H1 (cell line): ENCODE measurements around the gene MPV17. TPM values are rescaled to one million over a fixed set of nuclear protein-coding genes. Genes with fewer than 3 reads are reported as not detected.

Experiments used
- CTCF ChIA-PET: fragments of 300-600 bp; sonication (Branson Sonifier 250); formaldehyde crosslinking; loops from one replicate; lab custom pipeline; 2021; ENCODE audit not compliant: partially characterized antibody; lab: Charles Lee
- POLR2A ChIA-PET: fragments of 300-600 bp; sonication (Branson Sonifier 250); formaldehyde crosslinking; loops from one replicate; lab custom pipeline; 2021; ENCODE audit warnings: inconsistent platforms; ENCODE audit not compliant: partially characterized antibody; lab: Charles Lee
- DNase-seq, 2 experiments: peaks; one replicate each; pipeline versions ENCODE4 v3.0.0 to v3.0.0-alpha.2; 2010 to 2022; ENCODE audit warnings: low spot score in 2 of 2, low read depth in 1 of 2, mixed read lengths in 1 of 2
- FAIRE-seq: peaks from 2 replicates; lab custom pipeline; 2011; peaks lifted over from hg19 to GRCh38; lab: Jason Lieb, UNC
- H2AFZ ChIP-seq: 2 replicates; pipeline ENCODE4 v1.8.1; 2012; ENCODE audit warnings: low read length, inconsistent platforms
- H2AK5ac ChIP-seq: 2 replicates; pipeline ENCODE4 v1.6.1; 2013; ENCODE audit warnings: low read depth, low read length
- H2BK120ac ChIP-seq: replicated peaks from 2 replicates; pipeline ENCODE3; 2013; ENCODE audit warnings: low read depth, low read length, inconsistent platforms
- H2BK12ac ChIP-seq: 2 replicates; pipeline ENCODE4 v1.6.1; 2013; ENCODE audit warnings: low read depth, low read length
- H2BK15ac ChIP-seq: 2 replicates; pipeline ENCODE4 v1.6.1; 2013; ENCODE audit warnings: low read length
- H2BK20ac ChIP-seq: 2 replicates; pipeline ENCODE4 v1.6.1; 2013; ENCODE audit warnings: low read length
- H2BK5ac ChIP-seq: 2 replicates; pipeline ENCODE4 v1.6.1; 2013; ENCODE audit warnings: low read depth, low read length
- H3K14ac ChIP-seq: 2 replicates; pipeline ENCODE4 v1.6.1; 2013; ENCODE audit warnings: inconsistent platforms; ENCODE audit not compliant: insufficient read length
- H3K18ac ChIP-seq: 2 replicates; pipeline ENCODE4 v1.6.1; 2013; ENCODE audit warnings: low read length; ENCODE audit errors: extremely low read depth
- H3K23ac ChIP-seq: 2 replicates; pipeline ENCODE4 v1.6.1; 2013; ENCODE audit warnings: inconsistent platforms; ENCODE audit not compliant: insufficient read length
- H3K23me2 ChIP-seq: 2 replicates; pipeline ENCODE4 v1.6.1; 2013; ENCODE audit warnings: low read depth, low read length
- H3K27ac ChIP-seq: 2 replicates; pipeline ENCODE4 v1.6.1; 2011; ENCODE audit warnings: low read depth, low read length, inconsistent platforms
- H3K27me3 ChIP-seq, 4 experiments: replicated peaks in 1 of 4; 1 replicate in 1 of 4; 2 replicates in 3 of 4; pipeline versions ENCODE4 v1.6.1 to v1.8.1; 2011 to 2013; ENCODE audit warnings: low read length in 3 of 4, mild to moderate bottlenecking in 3 of 4, inconsistent platforms in 2 of 4, mixed read lengths in 2 of 4, moderate library complexity in 1 of 4; ENCODE audit not compliant: control insufficient read depth in 3 of 4, insufficient read depth in 3 of 4; ENCODE audit errors: extremely low read depth in 1 of 4
- H3K36me3 ChIP-seq, 4 experiments: 2 replicates each; pipeline versions ENCODE4 v1.6.1 to v1.8.1; 2011 to 2013; ENCODE audit warnings: mild to moderate bottlenecking in 4 of 4, low read length in 3 of 4, moderate library complexity in 2 of 4, control low read depth in 1 of 4, inconsistent platforms in 1 of 4; ENCODE audit not compliant: insufficient read depth in 4 of 4, control insufficient read depth in 2 of 4
- H3K4ac ChIP-seq: replicated peaks from 2 replicates; pipeline ENCODE3; 2013; ENCODE audit warnings: low read length, low read depth, mixed read lengths, inconsistent platforms; ENCODE audit not compliant: insufficient read length
- H3K4me1 ChIP-seq, 4 experiments: replicated peaks in 1 of 4; 1 replicate in 1 of 4; 2 replicates in 3 of 4; pipeline versions ENCODE4 v1.6.1 to v1.8.1; 2011 to 2013; ENCODE audit warnings: low read length in 3 of 4, inconsistent platforms in 2 of 4, mixed read lengths in 1 of 4; ENCODE audit not compliant: insufficient read depth in 4 of 4, control insufficient read depth in 3 of 4
- H3K4me2 ChIP-seq, 2 experiments: 2 replicates each; pipeline versions ENCODE4 v1.6.1 to v1.8.1; 2011 to 2013; ENCODE audit warnings: low read depth in 2 of 2, low read length in 2 of 2, control low read depth in 1 of 2, inconsistent platforms in 1 of 2, mild to moderate bottlenecking in 1 of 2; ENCODE audit not compliant: insufficient read depth in 1 of 2
- H3K4me3 ChIP-seq, 4 experiments: fragments of 200-600, 300-600 bp in 1 of 4; sonication (generic), shearing (Covaris generic), sonication (Bioruptor Twin) in 1 of 4; 2 replicates each; pipeline versions ENCODE4 v1.5.1 to v1.8.1; 2011 to 2016; ENCODE audit warnings: low read length in 4 of 4, low read depth in 3 of 4, control low read depth in 2 of 4, inconsistent platforms in 2 of 4, mild to moderate bottlenecking in 2 of 4, mixed read lengths in 1 of 4, moderate library complexity in 1 of 4; ENCODE audit not compliant: insufficient read depth in 2 of 4; ENCODE audit errors: extremely low read depth in 1 of 4
- H3K56ac ChIP-seq: replicated peaks from 2 replicates; pipeline ENCODE3; 2013; ENCODE audit warnings: low read depth, mild to moderate bottlenecking, mixed read lengths, low read length, inconsistent platforms; ENCODE audit not compliant: insufficient read length
- H3K79me1 ChIP-seq: 2 replicates; pipeline ENCODE4 v1.6.1; 2013; ENCODE audit warnings: low read depth, low read length, control low read depth
- H3K79me2 ChIP-seq, 2 experiments: 2 replicates each; pipeline versions ENCODE4 v1.6.1 to v1.8.1; 2012 to 2013; ENCODE audit warnings: low read length in 2 of 2, mild to moderate bottlenecking in 2 of 2, inconsistent platforms in 1 of 2; ENCODE audit not compliant: insufficient read depth in 2 of 2, control insufficient read depth in 1 of 2
- H3K9ac ChIP-seq, 4 experiments: replicated peaks in 1 of 4; 1 replicate in 1 of 4; 2 replicates in 3 of 4; pipeline versions ENCODE4 v1.6.1 to v1.8.1; 2011 to 2013; ENCODE audit warnings: low read depth in 3 of 4, low read length in 3 of 4, control low read depth in 2 of 4, mild to moderate bottlenecking in 2 of 4, moderate library complexity in 2 of 4, inconsistent platforms in 1 of 4; ENCODE audit errors: extremely low read depth in 1 of 4
- H3K9me3 ChIP-seq, 2 experiments: 2 replicates each; pipeline versions ENCODE4 v1.6.1 to v1.8.1; 2012 to 2013; ENCODE audit warnings: mild to moderate bottlenecking in 2 of 2, moderate library complexity in 2 of 2, control low read depth in 1 of 2, inconsistent platforms in 1 of 2, low read depth in 1 of 2, low read length in 1 of 2, mixed read lengths in 1 of 2; ENCODE audit not compliant: insufficient read depth in 2 of 2
- H4K20me1 ChIP-seq, 2 experiments: replicated peaks in 1 of 2; 2 replicates each; pipeline versions ENCODE3 to v1.8.1; 2011 to 2013; ENCODE audit warnings: inconsistent platforms in 2 of 2, low read length in 2 of 2, mild to moderate bottlenecking in 1 of 2; ENCODE audit not compliant: insufficient read depth in 2 of 2, control insufficient read depth in 1 of 2
- H4K5ac ChIP-seq: 2 replicates; pipeline ENCODE4 v1.6.1; 2013; ENCODE audit warnings: low read length, low read depth, mixed read lengths, inconsistent platforms; ENCODE audit not compliant: insufficient read length
- H4K8ac ChIP-seq: 2 replicates; pipeline ENCODE4 v1.8.0; 2013; ENCODE audit warnings: mild to moderate bottlenecking, moderate library complexity, low read length, inconsistent platforms; ENCODE audit not compliant: insufficient read depth; ENCODE audit errors: extremely low read depth
- H4K91ac ChIP-seq: replicated peaks from 2 replicates; pipeline ENCODE3; 2013; ENCODE audit warnings: low read length, mixed read lengths, inconsistent platforms; ENCODE audit not compliant: insufficient read length
- BACH1 ChIP-seq: IDR thresholded peaks from 2 replicates; pipeline ENCODE4 v1.6.1; 2012; ENCODE audit warnings: low read length, improper control_type of control experiment
- CREB1 ChIP-seq: IDR thresholded peaks from 2 replicates; pipeline ENCODE4 v1.6.1; 2012; ENCODE audit warnings: inconsistent platforms
- EGR1 ChIP-seq: IDR thresholded peaks from 2 replicates; pipeline ENCODE4 v1.6.1; 2011; ENCODE audit warnings: low read depth, low read length, borderline replicate concordance
- EZH2 ChIP-seq: fragments of 200-600 bp; sonication (generic); IDR thresholded peaks from 2 replicates; pipeline ENCODE4 v1.7.1; 2012; ENCODE audit warnings: low read depth, mild to moderate bottlenecking, moderate library complexity, low read length, inconsistent platforms; ENCODE audit not compliant: severe bottlenecking
- FOSL1 ChIP-seq: IDR thresholded peaks from 2 replicates; pipeline ENCODE4 v1.6.1; 2011; ENCODE audit warnings: mild to moderate bottlenecking, low read depth, low read length, moderate library complexity; ENCODE audit not compliant: insufficient read depth
- JUN ChIP-seq: IDR thresholded peaks from 2 replicates; pipeline ENCODE4 v1.6.1; 2011; ENCODE audit warnings: low read depth, mild to moderate bottlenecking, improper control_type of control experiment, low read length
- KDM4A ChIP-seq: IDR thresholded peaks from one replicate; pipeline ENCODE4 v1.7.1; 2012; ENCODE audit warnings: low read depth, mild to moderate bottlenecking, moderate library complexity, low read length, inconsistent platforms; ENCODE audit not compliant: severe bottlenecking
- MAFK ChIP-seq: IDR thresholded peaks from 2 replicates; pipeline ENCODE4 v1.6.1; 2012; ENCODE audit warnings: low read depth, mild to moderate bottlenecking, improper control_type of control experiment, low read length
- POU5F1 ChIP-seq: IDR thresholded peaks from 2 replicates; pipeline ENCODE4 v1.6.1; 2011; ENCODE audit warnings: low read depth, mild to moderate bottlenecking, low read length, moderate library complexity
- RFX5 ChIP-seq: IDR thresholded peaks from 2 replicates; pipeline ENCODE4 v1.6.1; 2011; ENCODE audit warnings: low read depth, low read length, improper control_type of control experiment, borderline replicate concordance
- RNF2 ChIP-seq: fragments of 200-900, 300-1000 bp; sonication (generic); IDR thresholded peaks from 2 replicates; pipeline ENCODE4 v1.7.1; 2016; ENCODE audit warnings: borderline replicate concordance, low read depth, mild to moderate bottlenecking, antibody characterized with exemption, low read length; ENCODE audit not compliant: poor library complexity, severe bottlenecking; ENCODE audit errors: missing control alignments
- SP2 ChIP-seq: IDR thresholded peaks from 2 replicates; pipeline ENCODE4 v1.6.1; 2012; ENCODE audit warnings: mild to moderate bottlenecking, low read length, inconsistent platforms
- SP4 ChIP-seq: IDR thresholded peaks from 2 replicates; pipeline ENCODE4 v1.6.1; 2012; ENCODE audit warnings: low read length, inconsistent platforms
- YY1 ChIP-seq: IDR thresholded peaks from 2 replicates; pipeline ENCODE4 v1.6.1; 2011; ENCODE audit warnings: low read depth, mild to moderate bottlenecking, low read length
- ZNF274 ChIP-seq: IDR thresholded peaks from 2 replicates; pipeline ENCODE4 v1.7.0; 2012; ENCODE audit warnings: low read length, borderline replicate concordance; ENCODE audit errors: extremely low read depth
- whole genome bisulfite sequencing, 2 experiments: shearing (Covaris generic) in 1 of 2; methylation state at CpG; one replicate each; pipeline versions ENCODE4 v1.1.6 to v1.1.7; 2013 to 2015; ENCODE audit warnings: low lambda C conversion rate in 2 of 2, mixed read lengths in 2 of 2, inconsistent platforms in 1 of 2, low coverage in 1 of 2, missing lambda C conversion rate in 1 of 2; ENCODE audit not compliant: insufficient replicate concordance in 2 of 2, insufficient coverage in 1 of 2, insufficient read length in 1 of 2; ENCODE audit errors: extremely low coverage in 1 of 2, missing lambda C conversion rate in 1 of 2; 5-methylcytosine and 5-hydroxymethylcytosine counted together
- polyA plus RNA-seq, 7 experiments: library from polyadenylated mRNA; depleted of rRNA in 3 of 7; stranded (reverse) in 5 of 7; unstranded in 2 of 7; fragments of >200 nt in 5 of 7; fragments of 200-250 nt in 2 of 7; gene quantifications; 1 replicate in 5 of 7; 2 replicates in 1 of 7; 4 replicates in 1 of 7; pipeline versions ENCODE4 v1.2.1 to v1.2.3, GENCODE V29; 2011 to 2013; ENCODE audit warnings: missing spikeins in 2 of 7, mixed read lengths in 2 of 7
- total RNA-seq: library from RNA; stranded (reverse); fragmentation: NEBNext Ultra II Directional; extraction: Animal tissue kit (Norgen Biotek cat#: 25700); gene quantifications from 2 replicates; pipeline ENCODE4 v1.2.1, GENCODE V29; 2021

Gene MPV17
- total and polyA plus RNA-seq, 2 of the 8 experiments (the other 6 are each of a cell fraction or from before 2014, with no cell fraction given): 45.2 to 181 TPM

DNA sequence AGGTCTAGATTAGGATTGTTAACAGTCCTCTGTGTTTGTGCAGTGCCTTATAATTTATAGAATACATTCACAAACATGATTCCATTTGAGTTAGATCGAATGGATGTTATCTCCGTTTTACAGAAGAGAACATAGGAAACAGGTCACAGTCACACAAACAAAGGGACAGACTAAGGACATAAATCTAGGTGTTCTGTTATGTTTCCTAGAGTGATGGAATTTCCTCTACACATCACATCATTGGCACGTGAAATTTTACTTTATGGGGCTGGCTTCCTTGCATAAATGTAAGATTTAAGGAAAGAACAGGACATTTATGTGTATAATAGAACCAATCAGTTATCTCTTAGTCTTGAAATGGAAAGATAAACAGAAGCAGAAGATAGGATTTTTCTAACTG is 34.3 kb downstream of the MPV17 start:
- no peaks in the 10 kb centered on the region; a peak in 1 of 7 replicates for H3K27me3 ChIP-seq
- no peak overlapping the region for H4K91ac ChIP-seq
- no peak overlapping the region for H3K27ac ChIP-seq
- no peak overlapping the region for H3K56ac ChIP-seq
- H2BK15ac ChIP-seq: no peak overlapping the region
- H2AK5ac ChIP-seq: no peak overlapping the region
- H2BK120ac ChIP-seq: no peak overlapping the region
- H2AFZ ChIP-seq: no peak overlapping the region
- no peak overlapping the region for H4K5ac ChIP-seq
- no peaks in the 10 kb centered on the region for H3K79me2 ChIP-seq
- H2BK20ac ChIP-seq: no peak overlapping the region
- H3K36me3 ChIP-seq: no peaks in the 10 kb centered on the region
- FAIRE-seq (no peak), DNase-seq (no peak)
- no peak overlapping the region for H3K23ac ChIP-seq
- H3K4me3 ChIP-seq: no peak overlapping the region
- no peak overlapping the region for H3K4ac ChIP-seq
- no peak overlapping the region for H2BK5ac ChIP-seq
- no peak overlapping the region for H3K4me2 ChIP-seq
- no peaks in the 10 kb centered on the region for H3K23me2 ChIP-seq
- POLR2A ChIA-PET: interaction anchor here (1.7 to 2.2 kb wide), 2 partner anchors 14 to 40 kb away, joined by 7 to 11 read pairs; no protein-coding TSS in a partner anchor
- CTCF ChIA-PET: interaction anchor here (1.7 to 20.2 kb wide), 4 partner anchors 9 to 37 kb away, joined by 4 to 413 read pairs (median 42); partner anchors contain the start of genes TRIM54 and UCN
- peaks cover 0 to 5% (median 3%) of the 10 kb centered on the region in 4 experiments; a peak in 3 of 7 replicates for H3K4me1 ChIP-seq
- no peaks in the 10 kb centered on the region for H3K79me1 ChIP-seq
- H3K18ac ChIP-seq: no peak overlapping the region
- no peaks in the 10 kb centered on the region for H4K20me1 ChIP-seq
- H2BK12ac ChIP-seq: no peak overlapping the region
- WGBS, 2 experiments: 93% methylated on average over 3 of the region's 3 CpGs; no CpG with 5 or more reads in 1 of the 2 experiments
- no peak overlapping the region for H3K14ac ChIP-seq
- H3K9me3 ChIP-seq: no peaks in the 10 kb centered on the region
- H3K9ac ChIP-seq: no peak overlapping the region
- H4K8ac ChIP-seq: no peak overlapping the region
- TF ChIP-seq RNF2 (no peak), CREB1 (no peak), MAFK (no peak), YY1 (no peak), POU5F1 (no peak), KDM4A (no peak), SP2 (no peak), FOSL1 (no peak), BACH1 (no peak), ZNF274 (no peak), EGR1 (no peak), SP4 (no peak), EZH2 (no peak), JUN (no peak), RFX5 (no peak)
